MCF 10A (cell line): Measurements from ENCODE around the gene MPC2. TPM values are rescaled to one million over a fixed set of nuclear protein-coding genes. Genes with fewer than 3 reads are reported as not detected.

Experiments
- BruUV-seq: library from RNA; stranded (reverse); fragments of 400-500 nt; replicated peaks from 2 replicates; lab custom pipeline; 2021; lab: Mats Ljungman, UMichigan
- CTCF ChIA-PET: fragments of 300-600 bp; sonication (Branson Sonifier 250); formaldehyde crosslinking; extraction: SDS; loops from one replicate; lab custom pipeline; 2021; ENCODE audit warnings: antibody characterized with exemption, inconsistent platforms; lab: Yijun Ruan, JAX
- POLR2A ChIA-PET: fragments of 300-600, 350-650 bp; sonication (Branson Sonifier 250); formaldehyde crosslinking; extraction: SDS; loops from one replicate; lab custom pipeline; 2020; ENCODE audit warnings: antibody characterized with exemption, inconsistent platforms; lab: Yijun Ruan, JAX
- DNase-seq: peaks from one replicate; pipeline ENCODE4 v3.0.0-alpha.2; 2018; ENCODE audit not compliant: unreplicated experiment
- H3K27ac Mint-ChIP-seq: one replicate; pipeline ENCODE4 v1.8.0; 2022; ENCODE audit warnings: mild to moderate bottlenecking, low read depth, mixed read lengths; ENCODE audit not compliant: unreplicated experiment
- H3K27me3 Mint-ChIP-seq: one replicate; pipeline ENCODE4 v1.8.0; 2022; ENCODE audit warnings: mixed read lengths; ENCODE audit not compliant: insufficient read depth, unreplicated experiment
- H3K36me3 Mint-ChIP-seq: one replicate; pipeline ENCODE4 v1.8.0; 2022; ENCODE audit warnings: mild to moderate bottlenecking, moderate library complexity, mixed read lengths; ENCODE audit not compliant: insufficient read depth, unreplicated experiment
- H3K4me1 Mint-ChIP-seq: one replicate; pipeline ENCODE4 v1.8.0; 2022; ENCODE audit warnings: mixed read lengths; ENCODE audit not compliant: insufficient read depth, unreplicated experiment
- H3K4me3 Mint-ChIP-seq: one replicate; pipeline ENCODE4 v1.8.0; 2022; ENCODE audit warnings: mild to moderate bottlenecking, moderate library complexity, mixed read lengths; ENCODE audit not compliant: unreplicated experiment
- H3K9me3 Mint-ChIP-seq: one replicate; pipeline ENCODE4 v1.8.0; 2022; ENCODE audit warnings: mixed read lengths; ENCODE audit not compliant: unreplicated experiment
- intact Hi-C: fragments of 100-400 bp; cut with micrococcal nuclease; formaldehyde crosslinking; loops from 2 replicates; pipeline ENCODE4 v1.14.1; 2022
- total RNA-seq: library from RNA; stranded (reverse); gene quantifications from 2 replicates; pipeline ENCODE4 v1.2.3, GENCODE V29; 2022
- TF ChIP-seq, protein P1 (sequence below): fragments of 200-600 bp; IDR thresholded peaks from one replicate; pipeline ENCODE4 v1.8.0; 2022; ENCODE audit warnings: antibody characterized with exemption, mild to moderate bottlenecking; ENCODE audit not compliant: unreplicated experiment

Gene MPC2
- total RNA-seq, 1 experiment from 2014 or later = 108 TPM

DNA sequence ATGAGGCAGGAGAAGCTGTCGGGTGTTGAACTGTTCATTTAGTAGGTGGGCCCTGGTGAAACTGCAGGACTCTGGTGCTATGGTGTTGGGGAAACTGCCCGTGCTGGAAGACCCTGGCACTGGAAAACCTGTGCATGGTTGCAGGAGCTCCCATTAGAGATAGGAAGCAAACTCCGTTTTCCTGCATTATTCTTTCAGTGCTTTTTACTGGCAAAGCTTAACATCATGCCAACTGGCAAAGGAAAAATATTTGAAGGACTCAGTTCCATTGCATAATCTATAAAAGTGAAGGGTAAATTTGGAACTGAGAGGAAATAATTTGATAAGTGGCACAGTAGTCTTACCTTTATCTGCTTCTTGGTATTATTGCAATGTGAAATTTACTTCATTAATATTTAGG lies 31.7 kb upstream of the MPC2 start:
- no peak for DNase-seq
- TF ChIP-seq, protein P1, sequence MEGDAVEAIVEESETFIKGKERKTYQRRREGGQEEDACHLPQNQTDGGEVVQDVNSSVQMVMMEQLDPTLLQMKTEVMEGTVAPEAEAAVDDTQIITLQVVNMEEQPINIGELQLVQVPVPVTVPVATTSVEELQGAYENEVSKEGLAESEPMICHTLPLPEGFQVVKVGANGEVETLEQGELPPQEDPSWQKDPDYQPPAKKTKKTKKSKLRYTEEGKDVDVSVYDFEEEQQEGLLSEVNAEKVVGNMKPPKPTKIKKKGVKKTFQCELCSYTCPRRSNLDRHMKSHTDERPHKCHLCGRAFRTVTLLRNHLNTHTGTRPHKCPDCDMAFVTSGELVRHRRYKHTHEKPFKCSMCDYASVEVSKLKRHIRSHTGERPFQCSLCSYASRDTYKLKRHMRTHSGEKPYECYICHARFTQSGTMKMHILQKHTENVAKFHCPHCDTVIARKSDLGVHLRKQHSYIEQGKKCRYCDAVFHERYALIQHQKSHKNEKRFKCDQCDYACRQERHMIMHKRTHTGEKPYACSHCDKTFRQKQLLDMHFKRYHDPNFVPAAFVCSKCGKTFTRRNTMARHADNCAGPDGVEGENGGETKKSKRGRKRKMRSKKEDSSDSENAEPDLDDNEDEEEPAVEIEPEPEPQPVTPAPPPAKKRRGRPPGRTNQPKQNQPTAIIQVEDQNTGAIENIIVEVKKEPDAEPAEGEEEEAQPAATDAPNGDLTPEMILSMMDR = no peak
- no TSS peak for BruUV-seq
- Mint-ChIP-seq H3K27me3 (no peaks in the 10 kb centered on the region), H3K36me3 (peaks cover 48% of the 10 kb centered on the region), H3K4me3 (no peak overlapping the region), H3K27ac (no peak overlapping the region), H3K9me3 (peaks cover 13% of the 10 kb centered on the region), H3K4me1 (peaks cover 14% of the 10 kb centered on the region)
- intact Hi-C loops = no loop called here
- CTCF ChIA-PET = interaction anchor here (1.1 kb wide), 1 partner anchor 67 kb away, joined by 3 read pairs; no protein-coding TSS in a partner anchor
- POLR2A ChIA-PET = interaction anchor here (3.3 kb wide), 1 partner anchor 33 kb away, joined by 25 read pairs; the partner anchor contains the start of genes DCAF6 and MPC2

DNA sequence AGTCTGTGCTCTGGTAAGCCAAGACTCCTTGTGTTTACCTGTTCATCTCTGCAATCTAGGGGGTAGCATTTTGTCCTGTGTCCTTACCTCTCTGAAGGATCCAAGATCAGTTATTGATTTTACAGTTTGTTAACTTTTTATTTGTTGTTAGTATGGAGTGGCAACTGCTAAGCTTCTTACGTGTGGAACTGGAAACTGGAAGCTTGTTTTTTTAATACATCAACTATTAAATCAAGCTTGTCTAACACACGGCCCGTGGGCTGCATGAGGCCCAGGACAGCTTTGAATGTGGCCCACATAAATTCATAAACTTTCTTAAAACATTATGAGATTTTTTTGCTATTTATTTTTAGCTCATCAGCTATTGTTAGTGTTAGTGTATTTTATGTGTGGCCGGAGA lies 29.2 kb upstream of the MPC2 start:
- no peak for DNase-seq
- peaks cover 13% of the 10 kb centered on the region for H3K9me3 Mint-ChIP-seq
- BruUV-seq = no TSS peak
- H3K4me3 Mint-ChIP-seq = no peak overlapping the region
- peaks cover 58% of the 10 kb centered on the region for H3K36me3 Mint-ChIP-seq
- POLR2A ChIA-PET = interaction anchor here (0.9 to 2.1 kb wide), 4 partner anchors 10 to 259 kb away, joined by 3 to 9 read pairs (median 4); partner anchors contain the start of genes DCAF6 and MPC2
- CTCF ChIA-PET = interaction anchor here (0.6 to 1.6 kb wide), 4 partner anchors 12 to 118 kb away, joined by 3 to 6 read pairs (median 5); no protein-coding TSS in a partner anchor
- TF ChIP-seq, protein P1 = no peak
- H3K27ac Mint-ChIP-seq = no peak overlapping the region
- intact Hi-C loops = no loop called here
- H3K27me3 Mint-ChIP-seq = no peaks in the 10 kb centered on the region
- H3K4me1 Mint-ChIP-seq = peaks cover 14% of the 10 kb centered on the region

DNA sequence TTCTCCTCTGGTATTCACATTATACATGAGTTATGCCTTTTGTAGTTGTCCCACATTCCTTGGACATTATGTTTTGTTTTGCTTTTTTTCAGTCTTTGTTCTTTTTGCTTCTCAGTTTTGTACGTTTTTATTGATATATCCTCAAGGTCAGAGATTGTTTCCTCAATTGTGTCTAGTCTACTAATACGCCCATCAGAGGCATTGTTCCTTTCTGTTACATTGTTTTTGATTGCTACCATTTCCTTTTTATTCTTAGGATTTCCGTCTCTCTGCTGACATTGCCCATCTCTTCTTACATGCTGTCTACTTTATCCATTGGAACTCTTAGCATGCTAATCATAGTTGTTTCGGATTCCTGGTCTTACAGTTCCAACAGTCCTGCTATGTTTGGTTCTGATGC lies 27.8 kb upstream of the MPC2 start:
- Mint-ChIP-seq H3K27ac (no peak overlapping the region), H3K4me1 (peaks cover 14% of the 10 kb centered on the region), H3K9me3 (peaks cover 13% of the 10 kb centered on the region), H3K27me3 (no peaks in the 10 kb centered on the region), H3K4me3 (no peak overlapping the region), H3K36me3 (peaks cover 52% of the 10 kb centered on the region)
- intact Hi-C loops = no loop called here
- BruUV-seq = no TSS peak
- TF ChIP-seq, protein P1 = no peak
- DNase-seq = no peak
- ChIA-PET CTCF (interaction anchor here (1.2 kb wide), 1 partner anchor 120 kb away, joined by 4 read pairs; no protein-coding TSS in a partner anchor), POLR2A (interaction anchor here (0.6 kb wide), 1 partner anchor 80 kb away, joined by 3 read pairs; no protein-coding TSS in a partner anchor)

DNA sequence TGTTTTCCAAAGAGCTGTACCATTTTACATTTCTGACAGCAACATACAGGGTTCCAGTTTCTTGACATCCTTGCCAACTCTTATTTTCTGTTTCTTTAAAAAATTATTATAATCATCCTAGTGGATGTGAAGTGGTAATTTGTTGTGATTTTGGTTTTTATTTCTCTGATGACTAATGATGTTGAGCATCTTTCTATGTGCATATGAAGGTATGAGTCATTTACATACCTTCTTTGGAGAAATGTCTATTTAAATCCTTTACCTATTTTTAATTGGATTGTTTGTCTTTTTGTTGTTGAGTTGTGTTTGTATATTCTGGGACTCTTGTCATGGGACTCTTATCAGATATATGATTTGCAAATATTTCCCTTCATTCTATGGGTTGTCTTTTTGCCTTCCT lies 20.8 kb upstream of the MPC2 start:
- ChIA-PET POLR2A (interaction anchor here (0.8 to 1.4 kb wide), 2 partner anchors 16 to 22 kb away, joined by 3 to 5 read pairs; partner anchors contain the start of gene DCAF6), CTCF (interaction anchor here (0.5 to 0.7 kb wide), 3 partner anchors 125 to 192 kb away, joined by 3 to 5 read pairs (median 3); no protein-coding TSS in a partner anchor)
- no peaks in the 10 kb centered on the region for H3K27me3 Mint-ChIP-seq
- peaks cover 54% of the 10 kb centered on the region for H3K36me3 Mint-ChIP-seq
- H3K27ac Mint-ChIP-seq = peak overlapping the region; percentile 67
- BruUV-seq = no TSS peak
- TF ChIP-seq, protein P1 = no peak
- intact Hi-C loops = no loop called here
- H3K4me1 Mint-ChIP-seq = peaks cover 8% of the 10 kb centered on the region
- peak; percentile 13 for DNase-seq
- H3K9me3 Mint-ChIP-seq = peaks cover 1% of the 10 kb centered on the region
- no peak overlapping the region for H3K4me3 Mint-ChIP-seq
